Loucy (cell line): ENCODE measurements around the gene CUX1.

Experiments
- H2AFZ ChIP-seq: fragments of 200-600 bp; sonication (generic); 2 replicates; pipeline ENCODE4 v1.6.0; 2016; ENCODE audit warnings: antibody characterized with exemption, mild to moderate bottlenecking, low read length, moderate library complexity
- H3F3A ChIP-seq: fragments of 200-600 bp; 2 replicates; pipeline ENCODE4 v1.6.0; 2016; ENCODE audit warnings: antibody characterized with exemption, low read depth, mild to moderate bottlenecking
- H3K27me3 ChIP-seq: fragments of 200-600 bp; sonication (generic); 2 replicates; pipeline ENCODE4 v1.6.1; 2014; ENCODE audit warnings: low read length, mild to moderate bottlenecking; ENCODE audit not compliant: insufficient read depth, poor library complexity, severe bottlenecking
- H3K36me3 ChIP-seq: fragments of 200-600 bp; sonication (generic); 2 replicates; pipeline ENCODE4 v1.6.1; 2016; ENCODE audit warnings: low read length; ENCODE audit not compliant: insufficient read depth
- H3K4me1 ChIP-seq: fragments of 200-600 bp; sonication (generic); 2 replicates; pipeline ENCODE4 v1.5.1; 2014; ENCODE audit warnings: low read length, mild to moderate bottlenecking; ENCODE audit not compliant: insufficient read depth, poor library complexity, severe bottlenecking
- H3K4me2 ChIP-seq: fragments of 200-600 bp; sonication (generic); 2 replicates; pipeline ENCODE4 v1.6.0; 2014; ENCODE audit warnings: antibody characterized with exemption, low read length, low read depth, mild to moderate bottlenecking; ENCODE audit not compliant: poor library complexity, severe bottlenecking
- H3K4me3 ChIP-seq: fragments of 200-600 bp; sonication (generic); 2 replicates; pipeline ENCODE4 v1.5.1; 2014; ENCODE audit warnings: low read length, mild to moderate bottlenecking, mixed read lengths; ENCODE audit not compliant: poor library complexity, severe bottlenecking
- H3K79me2 ChIP-seq: fragments of 200-600 bp; sonication (generic); 2 replicates; pipeline ENCODE4 v1.6.1; 2014; ENCODE audit warnings: low read length; ENCODE audit not compliant: insufficient read depth
- H3K9ac ChIP-seq: fragments of 200-600 bp; sonication (generic); 2 replicates; pipeline ENCODE4 v1.6.0; 2014; ENCODE audit warnings: mild to moderate bottlenecking, low read depth, low read length, moderate library complexity; ENCODE audit not compliant: poor library complexity, severe bottlenecking
- H3K9me2 ChIP-seq: fragments of 200-600 bp; sonication (generic); replicated peaks from 2 replicates; pipeline ENCODE4 v1.6.1; 2016; ENCODE audit warnings: low read depth, low read length, mixed read lengths
- H3K9me3 ChIP-seq: fragments of 200-600 bp; sonication (generic); 2 replicates; pipeline ENCODE4 v1.6.1; 2014; ENCODE audit warnings: mild to moderate bottlenecking, antibody characterized with exemption, low read length, low read depth; ENCODE audit not compliant: insufficient read depth
- H4K20me1 ChIP-seq: fragments of 200-600 bp; sonication (generic); 2 replicates; pipeline ENCODE4 v1.6.0; 2014; ENCODE audit warnings: antibody characterized with exemption, low read length, mild to moderate bottlenecking; ENCODE audit not compliant: insufficient read depth, poor library complexity, severe bottlenecking
- EZH2phosphoT487 ChIP-seq: fragments of 200-600 bp; IDR thresholded peaks from 2 replicates; pipeline ENCODE4 v1.6.1; 2018; ENCODE audit warnings: antibody characterized with exemption, mild to moderate bottlenecking, moderate library complexity, borderline replicate concordance
- TF ChIP-seq, protein P1 (sequence below): fragments of 200-600 bp; sonication (generic); conservative IDR thresholded peaks from 2 replicates; pipeline ENCODE4 v1.5.1; 2014; ENCODE audit warnings: mild to moderate bottlenecking, antibody characterized with exemption, low read length

The CUX1 gene

DNA sequence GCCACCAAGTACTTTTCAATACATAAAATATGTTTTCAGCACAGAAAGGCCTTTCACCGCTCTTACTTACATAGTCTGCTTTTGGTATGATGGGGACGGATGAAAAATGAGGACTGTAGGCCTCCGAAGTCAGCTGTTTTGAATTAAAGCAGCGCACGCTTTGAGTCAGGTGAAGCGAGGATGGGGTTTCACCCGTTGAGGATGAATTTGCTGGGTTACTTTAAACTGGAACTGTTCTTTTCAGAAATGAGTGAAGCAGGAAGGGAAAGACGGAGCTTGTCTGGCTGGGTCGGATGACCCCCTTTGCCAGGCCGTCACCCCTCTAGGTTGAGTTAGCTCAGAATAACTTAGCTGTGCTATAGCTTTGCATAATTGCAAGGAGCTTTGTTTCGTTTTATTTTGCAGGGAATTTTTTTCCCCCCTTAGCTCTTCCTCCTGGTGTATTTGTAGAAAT, 40.0 kb downstream of the CUX1 start:
- no peaks in the 10 kb centered on the region for H3K9me3 ChIP-seq
- peak overlapping the region; percentile 73 for H3K4me2 ChIP-seq
- H3K4me3 ChIP-seq = peak overlapping the region; percentile 67
- H3K4me1 ChIP-seq = peaks cover 11% of the 10 kb centered on the region
- TF ChIP-seq, protein P1, sequence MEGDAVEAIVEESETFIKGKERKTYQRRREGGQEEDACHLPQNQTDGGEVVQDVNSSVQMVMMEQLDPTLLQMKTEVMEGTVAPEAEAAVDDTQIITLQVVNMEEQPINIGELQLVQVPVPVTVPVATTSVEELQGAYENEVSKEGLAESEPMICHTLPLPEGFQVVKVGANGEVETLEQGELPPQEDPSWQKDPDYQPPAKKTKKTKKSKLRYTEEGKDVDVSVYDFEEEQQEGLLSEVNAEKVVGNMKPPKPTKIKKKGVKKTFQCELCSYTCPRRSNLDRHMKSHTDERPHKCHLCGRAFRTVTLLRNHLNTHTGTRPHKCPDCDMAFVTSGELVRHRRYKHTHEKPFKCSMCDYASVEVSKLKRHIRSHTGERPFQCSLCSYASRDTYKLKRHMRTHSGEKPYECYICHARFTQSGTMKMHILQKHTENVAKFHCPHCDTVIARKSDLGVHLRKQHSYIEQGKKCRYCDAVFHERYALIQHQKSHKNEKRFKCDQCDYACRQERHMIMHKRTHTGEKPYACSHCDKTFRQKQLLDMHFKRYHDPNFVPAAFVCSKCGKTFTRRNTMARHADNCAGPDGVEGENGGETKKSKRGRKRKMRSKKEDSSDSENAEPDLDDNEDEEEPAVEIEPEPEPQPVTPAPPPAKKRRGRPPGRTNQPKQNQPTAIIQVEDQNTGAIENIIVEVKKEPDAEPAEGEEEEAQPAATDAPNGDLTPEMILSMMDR = no peak
- TF ChIP-seq EZH2phosphoT487 = no peak
- peaks cover 14% of the 10 kb centered on the region for H3F3A ChIP-seq
- peak overlapping the region; percentile 61 for H3K9ac ChIP-seq
- H3K79me2 ChIP-seq = peaks cover 90% of the 10 kb centered on the region
- H4K20me1 ChIP-seq = peaks cover 66% of the 10 kb centered on the region
- no peak overlapping the region for H2AFZ ChIP-seq
- H3K27me3 ChIP-seq = no peaks in the 10 kb centered on the region
- no peaks in the 10 kb centered on the region for H3K9me2 ChIP-seq
- H3K36me3 ChIP-seq = 0 out of 2 replicates have a peak, but pooled peaks cover 3% of the 10 kb centered on the region

- Histone ChIP-seq H4K20me1 (peaks cover 65% of the 10 kb centered on the region), H3K4me2 (no peak overlapping the region), H3K79me2 (peaks cover 91% of the 10 kb centered on the region), H2AFZ (no peak overlapping the region), H3K9me3 (no peaks in the 10 kb centered on the region), H3F3A (peaks cover 14% of the 10 kb centered on the region), H3K36me3 (0 out of 2 replicates have a peak, but pooled peaks cover 3% of the 10 kb centered on the region), H3K27me3 (no peaks in the 10 kb centered on the region), H3K9me2 (no peaks in the 10 kb centered on the region), H3K4me3 (no peak overlapping the region), H3K4me1 (peaks cover 11% of the 10 kb centered on the region), H3K9ac (no peak overlapping the region)
- TF ChIP-seq EZH2phosphoT487 = no peak
- TF ChIP-seq, protein P1 = no peak
Measured at GRCh38 chr7:101858437-101859385, 41.3 kb downstream of the CUX1 start.

DNA sequence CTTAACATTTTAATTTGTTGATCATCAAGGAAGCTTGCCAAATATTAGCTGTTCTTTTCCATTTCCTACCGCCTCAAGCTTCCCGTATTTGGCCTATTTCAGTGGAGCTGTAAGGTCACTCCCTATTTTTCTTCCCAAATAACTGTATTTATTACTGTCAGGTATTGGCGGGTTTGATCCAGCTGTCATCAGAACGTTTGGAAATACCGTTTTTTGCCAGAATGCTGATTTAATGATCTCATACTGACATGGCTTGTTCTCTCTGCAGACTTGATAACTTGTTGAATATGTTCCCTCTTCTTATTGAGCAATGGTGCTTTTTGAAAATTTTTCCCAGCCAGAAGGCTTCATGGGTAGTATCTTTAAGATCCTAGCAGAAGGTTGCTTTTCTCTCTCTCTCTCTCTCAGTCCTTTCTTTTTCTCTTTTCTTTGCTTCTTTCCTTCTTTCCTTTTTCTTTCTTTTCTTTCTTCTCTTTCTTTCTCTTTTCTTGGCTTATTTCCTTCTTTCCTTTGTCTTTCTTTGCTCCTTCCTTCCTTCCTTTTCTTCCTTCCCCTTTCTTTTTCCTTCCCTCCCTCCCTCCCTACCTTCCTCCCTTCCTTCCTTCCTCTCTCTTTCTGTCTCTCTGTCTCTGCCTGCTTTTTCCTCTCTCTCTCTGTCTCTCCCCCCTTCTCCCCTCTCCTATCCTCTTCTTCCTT, 42.1 kb downstream of the CUX1 start:
- H3K4me3 ChIP-seq = no peak overlapping the region
- H3K79me2 ChIP-seq = peaks cover 91% of the 10 kb centered on the region
- H3K4me1 ChIP-seq = peaks cover 11% of the 10 kb centered on the region
- H4K20me1 ChIP-seq = peaks cover 66% of the 10 kb centered on the region
- 0 out of 2 replicates have a peak, but pooled peaks cover 3% of the 10 kb centered on the region for H3K36me3 ChIP-seq
- peaks cover 14% of the 10 kb centered on the region for H3F3A ChIP-seq
- no peak overlapping the region for H2AFZ ChIP-seq
- H3K9ac ChIP-seq = no peak overlapping the region
- H3K9me3 ChIP-seq = no peaks in the 10 kb centered on the region
- H3K4me2 ChIP-seq = no peak overlapping the region
- H3K9me2 ChIP-seq = no peaks in the 10 kb centered on the region
- H3K27me3 ChIP-seq = no peaks in the 10 kb centered on the region
- TF ChIP-seq, protein P1 = no peak
- no peak for TF ChIP-seq EZH2phosphoT487
